PC-9 (cell line): ENCODE data around the gene NDST3.

Experiments
- EZH2 ChIP-seq: fragments of 200-600 bp; sonication (generic); IDR thresholded peaks from 2 replicates; pipeline ENCODE4 v1.8.0; 2017; ENCODE audit warnings: antibody characterized with exemption, low read depth
- TF ChIP-seq, protein P1 (sequence below): fragments of 200-600 bp; sonication (generic); conservative IDR thresholded peaks from 2 replicates; pipeline ENCODE4 v1.6.1; 2017; ENCODE audit warnings: mixed run types, antibody characterized with exemption, mild to moderate bottlenecking, moderate library complexity

DNA sequence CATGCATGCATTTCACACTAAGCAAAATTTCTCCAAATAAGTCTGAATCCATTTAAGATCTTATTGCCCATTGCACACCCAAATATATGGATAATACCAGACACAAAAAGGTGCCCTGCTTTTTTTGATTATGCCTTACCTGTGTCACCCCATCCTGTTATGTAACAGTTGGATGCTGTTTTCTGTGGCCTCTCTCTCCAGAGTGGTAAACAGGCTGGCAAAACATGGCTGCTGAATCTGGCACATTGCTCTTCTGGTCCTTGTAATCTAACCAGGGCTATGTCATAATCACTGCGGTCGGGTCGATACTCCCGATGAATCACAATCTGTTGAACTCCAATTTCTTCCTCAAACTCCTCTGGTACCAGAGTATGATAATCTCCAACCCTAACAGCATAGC lies 248.4 kb downstream of the NDST3 start:
- TF ChIP-seq, protein P1, sequence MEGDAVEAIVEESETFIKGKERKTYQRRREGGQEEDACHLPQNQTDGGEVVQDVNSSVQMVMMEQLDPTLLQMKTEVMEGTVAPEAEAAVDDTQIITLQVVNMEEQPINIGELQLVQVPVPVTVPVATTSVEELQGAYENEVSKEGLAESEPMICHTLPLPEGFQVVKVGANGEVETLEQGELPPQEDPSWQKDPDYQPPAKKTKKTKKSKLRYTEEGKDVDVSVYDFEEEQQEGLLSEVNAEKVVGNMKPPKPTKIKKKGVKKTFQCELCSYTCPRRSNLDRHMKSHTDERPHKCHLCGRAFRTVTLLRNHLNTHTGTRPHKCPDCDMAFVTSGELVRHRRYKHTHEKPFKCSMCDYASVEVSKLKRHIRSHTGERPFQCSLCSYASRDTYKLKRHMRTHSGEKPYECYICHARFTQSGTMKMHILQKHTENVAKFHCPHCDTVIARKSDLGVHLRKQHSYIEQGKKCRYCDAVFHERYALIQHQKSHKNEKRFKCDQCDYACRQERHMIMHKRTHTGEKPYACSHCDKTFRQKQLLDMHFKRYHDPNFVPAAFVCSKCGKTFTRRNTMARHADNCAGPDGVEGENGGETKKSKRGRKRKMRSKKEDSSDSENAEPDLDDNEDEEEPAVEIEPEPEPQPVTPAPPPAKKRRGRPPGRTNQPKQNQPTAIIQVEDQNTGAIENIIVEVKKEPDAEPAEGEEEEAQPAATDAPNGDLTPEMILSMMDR = no peak
- TF ChIP-seq EZH2 = no peak
